ENCODE data around the gene BMPER. TPM values are rescaled to one million over a fixed set of nuclear protein-coding genes. Genes with fewer than 3 reads are reported as not detected.

Gene BMPER
- total RNA-seq, 1 donor, result 45.4 TPM

GRCh38 chr7:33998476-33998875, 93.1 kb downstream of the BMPER start:
- no peak for TF ChIP-seq CTCF (IDR thresholded peaks at IDR 0.05; ENCODE audit: insufficient read depth, low read length)
- DNase-seq (ENCODE audit: low read depth), result peak; percentile 83
- H3K4me3 ChIP-seq (ENCODE audit: low read depth, low read length), result no peak overlapping the region

- no peak overlapping the region for H3K4me3 ChIP-seq (ENCODE audit: low read depth, low read length)
- TF ChIP-seq CTCF (IDR thresholded peaks at IDR 0.05; ENCODE audit: insufficient read depth, low read length), result no peak
These were observed 105.8 kb downstream of the BMPER start for GRCh38 chr7:34011017-34011695.

DNA sequence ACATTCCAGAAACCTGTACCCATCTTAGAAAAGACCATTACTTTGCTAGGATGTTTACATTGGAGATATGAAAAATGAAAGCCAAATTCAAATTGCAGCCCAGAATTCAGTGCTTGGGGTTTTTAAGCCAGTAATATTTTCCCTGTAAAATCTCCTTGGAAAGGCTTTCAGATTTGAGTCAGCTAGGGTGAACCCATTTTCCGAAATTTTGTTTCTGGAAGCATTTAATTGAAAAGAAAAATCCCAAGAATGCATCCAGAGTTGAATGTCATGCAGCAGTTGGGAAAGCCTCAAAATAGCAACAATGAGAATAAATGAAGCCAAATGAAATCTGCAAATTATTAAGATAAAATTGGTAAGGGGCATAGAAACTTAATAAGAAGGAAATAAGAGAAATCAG, 106.4 kb downstream of the BMPER start:
- no peak overlapping the region for H3K4me3 ChIP-seq (ENCODE audit: low read depth, low read length)
- no peak for TF ChIP-seq CTCF (IDR thresholded peaks at IDR 0.05; ENCODE audit: insufficient read depth, low read length)
- DNase-seq (ENCODE audit: low read depth), result peak; percentile 77

More at GRCh38 chr7:34011017-34011695, 105.8 kb downstream of the BMPER start:
- DNase-seq (ENCODE audit: low read depth), result peak; percentile 41

GRCh38 chr7:34013421-34013820, 108.1 kb downstream of the BMPER start:
- DNase-seq (ENCODE audit: low read depth), result peak; percentile 27
- TF ChIP-seq CTCF (IDR thresholded peaks at IDR 0.05; ENCODE audit: insufficient read depth, low read length), result no peak
- H3K4me3 ChIP-seq (ENCODE audit: low read depth, low read length), result no peak overlapping the region

DNA sequence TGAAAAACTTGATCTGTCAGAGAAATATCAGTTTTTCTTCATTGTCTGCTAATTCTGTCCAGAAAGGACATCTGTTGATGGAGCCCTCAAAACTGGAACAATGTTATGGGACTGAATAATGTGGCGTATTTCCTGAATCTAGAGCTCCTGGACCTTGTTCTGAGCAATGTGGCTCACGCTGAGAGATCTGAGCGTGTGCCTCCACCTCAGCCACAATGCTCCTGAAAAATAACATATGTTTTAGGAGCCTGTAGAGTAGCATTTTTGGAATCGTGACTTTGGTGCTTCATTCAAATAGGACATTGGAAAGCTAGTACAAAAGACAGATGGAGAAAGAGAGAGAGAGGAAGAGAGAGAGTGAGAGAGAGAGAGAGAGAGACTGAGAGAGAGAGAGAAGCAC, 110.3 kb downstream of the BMPER start:
- H3K4me3 ChIP-seq (ENCODE audit: low read depth, low read length), result no peak overlapping the region
- DNase-seq (ENCODE audit: low read depth), result no peak
- TF ChIP-seq CTCF (IDR thresholded peaks at IDR 0.05; ENCODE audit: insufficient read depth, low read length), result no peak

GRCh38 chr7:34016876-34017275, 111.5 kb downstream of the BMPER start:
- H3K4me3 ChIP-seq (ENCODE audit: low read depth, low read length), result no peak overlapping the region
- DNase-seq (ENCODE audit: low read depth), result no peak
- no peak for TF ChIP-seq CTCF (IDR thresholded peaks at IDR 0.05; ENCODE audit: insufficient read depth, low read length)

- TF ChIP-seq CTCF (IDR thresholded peaks at IDR 0.05; ENCODE audit: insufficient read depth, low read length), result no peak
- peak; percentile 75 for DNase-seq (ENCODE audit: low read depth)
- H3K4me3 ChIP-seq (ENCODE audit: low read depth, low read length), result no peak overlapping the region
These were observed 114.0 kb downstream of the BMPER start for GRCh38 chr7:34019301-34019790.

Measured in fibroblast of the aortic adventitia (primary cell).